Globus pallidus (tissue), 1 donor: Measurements from ENCODE around the gene DPH1.

ENCODE experiments used
- DNase-seq: peaks from one replicate; pipeline ENCODE4 v3.0.0-alpha.2; 2015; ENCODE audit warnings: low spot score

Gene DPH1

GRCh38 chr17:2050300-2051060, 20.5 kb downstream of the DPH1 start:
- DNase-seq, result peak; percentile 50

GRCh38 chr17:2051061-2051932, 21.3 kb downstream of the DPH1 start:
- no peak for DNase-seq

DNA sequence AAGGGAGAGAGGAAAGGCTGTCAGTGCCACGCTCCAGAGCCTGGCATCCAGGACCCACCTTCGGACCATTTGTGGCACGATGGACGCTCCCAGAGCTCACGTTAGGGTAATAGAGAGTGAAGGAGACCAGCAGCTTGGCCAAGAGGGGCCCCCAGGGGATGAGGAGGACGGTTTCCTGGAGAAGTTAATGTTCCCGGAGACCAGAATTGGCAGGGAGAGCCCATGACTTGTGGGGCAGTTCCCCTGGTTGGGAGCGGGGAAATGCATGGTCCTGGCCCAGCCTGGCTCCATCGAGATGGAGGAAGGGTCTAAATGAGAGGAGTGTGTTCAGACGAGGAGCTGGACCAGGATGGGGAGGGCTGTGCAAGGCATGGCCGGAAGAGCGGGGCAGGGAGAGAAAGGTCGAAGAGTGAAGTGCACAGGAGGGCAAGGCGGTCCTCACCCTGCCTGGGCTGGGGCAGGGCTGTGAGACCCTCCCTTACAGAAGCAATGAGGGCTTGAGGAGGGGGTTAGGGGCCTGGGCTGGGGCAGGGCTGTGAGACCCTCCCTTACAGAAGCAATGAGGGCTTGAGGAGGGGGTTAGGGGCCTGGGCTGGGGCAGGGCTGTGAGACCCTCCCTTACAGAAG, 22.1 kb downstream of the DPH1 start:
- DNase-seq, result no peak

GRCh38 chr17:2053380-2054261, 23.7 kb downstream of the DPH1 start:
- DNase-seq, result no peak

- no peak for DNase-seq
These were observed 24.2 kb downstream of the DPH1 start for GRCh38 chr17:2054262-2054511.

- no peak for DNase-seq
These were observed 24.7 kb downstream of the DPH1 start, which contains the start of gene HIC1 for GRCh38 chr17:2054512-2055291. Gene HIC1 (plus strand): TSS chr17:2055103. CDS start chr17:2056691, 1,588 bp downstream.

GRCh38 chr17:2055292-2056205, 25.6 kb downstream of the DPH1 start:
- DNase-seq, result no peak

- DNase-seq, result no peak
These were observed 26.5 kb downstream of the DPH1 start for GRCh38 chr17:2056206-2057174.

GRCh38 chr17:2057175-2057759, 27.3 kb downstream of the DPH1 start:
- DNase-seq, result no peak

DNA sequence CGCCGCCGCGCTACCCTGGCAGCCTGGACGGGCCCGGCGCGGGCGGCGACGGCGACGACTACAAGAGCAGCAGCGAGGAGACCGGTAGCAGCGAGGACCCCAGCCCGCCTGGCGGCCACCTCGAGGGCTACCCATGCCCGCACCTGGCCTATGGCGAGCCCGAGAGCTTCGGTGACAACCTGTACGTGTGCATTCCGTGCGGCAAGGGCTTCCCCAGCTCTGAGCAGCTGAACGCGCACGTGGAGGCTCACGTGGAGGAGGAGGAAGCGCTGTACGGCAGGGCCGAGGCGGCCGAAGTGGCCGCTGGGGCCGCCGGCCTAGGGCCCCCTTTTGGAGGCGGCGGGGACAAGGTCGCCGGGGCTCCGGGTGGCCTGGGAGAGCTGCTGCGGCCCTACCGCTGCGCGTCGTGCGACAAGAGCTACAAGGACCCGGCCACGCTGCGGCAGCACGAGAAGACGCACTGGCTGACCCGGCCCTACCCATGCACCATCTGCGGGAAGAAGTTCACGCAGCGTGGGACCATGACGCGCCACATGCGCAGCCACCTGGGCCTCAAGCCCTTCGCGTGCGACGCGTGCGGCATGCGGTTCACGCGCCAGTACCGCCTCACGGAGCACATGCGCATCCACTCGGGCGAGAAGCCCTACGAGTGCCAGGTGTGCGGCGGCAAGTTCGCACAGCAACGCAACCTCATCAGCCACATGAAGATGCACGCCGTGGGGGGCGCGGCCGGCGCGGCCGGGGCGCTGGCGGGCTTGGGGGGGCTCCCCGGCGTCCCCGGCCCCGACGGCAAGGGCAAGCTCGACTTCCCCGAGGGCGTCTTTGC, 28.0 kb downstream of the DPH1 start:
- DNase-seq, result no peak

DNA sequence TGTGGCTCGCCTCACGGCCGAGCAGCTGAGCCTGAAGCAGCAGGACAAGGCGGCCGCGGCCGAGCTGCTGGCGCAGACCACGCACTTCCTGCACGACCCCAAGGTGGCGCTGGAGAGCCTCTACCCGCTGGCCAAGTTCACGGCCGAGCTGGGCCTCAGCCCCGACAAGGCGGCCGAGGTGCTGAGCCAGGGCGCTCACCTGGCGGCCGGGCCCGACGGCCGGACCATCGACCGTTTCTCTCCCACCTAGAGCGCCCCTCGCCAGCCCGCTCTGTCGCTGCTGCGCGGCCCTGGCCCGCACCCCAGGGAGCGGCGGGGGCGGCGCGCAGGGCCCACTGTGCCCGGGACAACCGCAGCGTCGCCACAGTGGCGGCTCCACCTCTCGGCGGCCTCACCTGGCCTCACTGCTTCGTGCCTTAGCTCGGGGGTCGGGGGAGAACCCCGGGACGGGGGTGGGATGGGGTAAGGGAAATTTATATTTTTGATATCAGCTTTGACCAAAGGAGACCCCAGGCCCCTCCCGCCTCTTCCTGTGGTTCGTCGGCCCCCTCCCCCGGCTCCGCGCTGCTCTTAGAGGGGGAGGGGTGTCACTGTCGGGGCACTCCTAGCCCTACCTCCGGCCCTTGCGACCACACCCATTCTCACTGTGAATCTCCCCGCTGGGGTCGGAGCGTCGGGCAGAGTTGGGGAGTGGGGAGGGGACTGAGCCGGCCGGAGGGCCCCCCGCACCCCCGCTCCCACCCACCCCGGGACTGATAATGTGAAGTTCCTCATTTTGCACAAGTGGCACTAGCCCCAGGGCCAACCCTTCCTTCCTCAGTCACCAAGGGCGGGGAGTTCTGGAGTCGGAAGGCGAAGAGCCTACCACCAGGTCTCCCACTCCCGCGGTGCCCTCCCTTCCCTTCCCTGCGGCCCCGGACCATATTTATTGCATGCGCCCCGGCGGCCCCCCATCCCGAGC, 28.9 kb downstream of the DPH1 start:
- DNase-seq, result no peak

DNA sequence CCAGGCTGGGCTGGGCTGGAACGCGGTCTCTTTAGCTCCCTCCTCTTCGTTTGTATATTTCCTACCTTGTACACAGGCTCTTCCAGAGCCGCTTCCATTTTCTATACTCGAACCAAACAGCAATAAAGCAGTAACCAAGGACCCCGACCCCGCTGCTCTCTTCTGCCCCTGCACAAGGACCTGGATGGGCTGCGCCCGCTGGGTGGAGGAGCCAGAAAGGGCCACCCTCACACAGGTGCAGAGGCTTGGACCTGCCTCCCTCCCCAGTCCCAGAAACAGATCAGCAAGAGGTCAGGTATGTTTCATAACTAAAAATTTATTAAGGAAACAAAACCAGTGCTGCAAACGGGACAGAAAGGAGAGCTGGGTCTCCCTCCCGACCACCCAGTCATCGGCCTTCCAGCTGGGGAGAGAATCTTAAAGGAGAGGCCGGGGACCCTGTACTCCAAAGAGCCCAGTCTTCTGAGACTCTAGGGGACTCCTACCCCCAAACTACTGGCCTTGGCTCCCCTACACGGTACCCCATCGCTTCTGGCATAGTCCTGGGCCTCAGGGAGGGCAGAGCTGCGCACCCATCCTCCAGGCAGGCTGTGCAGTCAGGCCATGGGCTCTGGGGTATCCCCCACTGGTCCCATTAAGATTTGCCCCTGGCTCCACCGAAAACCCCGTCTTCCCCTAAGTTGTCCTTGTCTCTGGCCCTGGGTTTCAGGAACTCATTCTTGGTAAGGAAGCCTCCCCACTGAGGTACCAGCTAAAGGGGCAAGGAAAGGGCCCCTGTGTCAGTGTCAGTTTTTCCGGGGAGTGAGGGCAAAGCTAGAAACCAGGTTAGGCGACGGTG, 29.8 kb downstream of the DPH1 start:
- DNase-seq, result no peak

DNA sequence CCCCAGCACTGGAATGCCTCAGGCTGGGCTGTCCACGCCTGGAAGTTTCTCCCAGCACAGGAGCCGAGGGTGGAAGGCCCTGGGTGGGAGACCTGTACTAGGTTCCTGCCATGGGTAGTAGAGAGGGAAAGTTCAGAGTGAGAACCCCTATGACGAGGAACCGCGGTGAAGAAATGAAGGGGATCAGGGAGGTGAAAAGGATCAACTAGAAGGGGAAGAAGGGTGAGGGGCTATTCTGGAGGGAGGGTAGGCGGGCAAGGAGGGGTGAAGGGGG, 30.4 kb downstream of the DPH1 start:
- DNase-seq, result no peak

- DNase-seq, result no peak
These were observed 30.9 kb downstream of the DPH1 start for GRCh38 chr17:2060681-2061440.

DNA sequence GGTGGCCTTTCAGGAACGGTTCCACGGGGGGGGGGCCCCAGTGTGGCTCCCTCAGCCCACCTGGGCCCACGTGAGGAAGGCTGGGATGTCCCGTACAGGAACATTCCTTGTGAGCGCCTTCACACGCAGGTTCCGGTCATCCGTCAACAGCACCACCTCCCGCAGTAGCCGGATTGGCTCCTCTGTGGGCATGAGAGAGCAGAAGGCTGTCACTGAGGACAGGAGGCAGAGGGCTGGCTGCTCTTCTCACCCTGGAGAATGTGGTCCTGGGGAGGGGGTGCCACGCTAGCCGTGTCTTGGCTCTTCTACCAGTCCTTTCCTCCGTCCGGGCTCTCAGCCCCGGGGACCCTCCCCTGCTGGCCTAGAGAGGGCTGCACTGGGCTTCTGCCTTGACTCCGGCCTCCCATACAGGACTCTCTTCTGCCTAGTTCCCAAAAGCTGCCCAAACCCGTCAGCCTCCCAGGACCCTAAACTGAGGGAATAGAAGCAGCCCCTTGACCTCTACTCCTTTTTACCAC, 31.5 kb downstream of the DPH1 start:
- DNase-seq, result no peak
